Gastrocnemius medialis (tissue), 4 donors: ENCODE data around the gene FKRP. TPM values are rescaled to one million over a fixed set of nuclear protein-coding genes. Genes with fewer than 3 reads are reported as not detected.
A peak's percentile ranks its signal among the peaks of the same experiment; 100 is the strongest.
"Not testable (repeated sequence)": the region's sequence is repeated elsewhere in the genome, so short reads cannot be mapped to it uniquely, and the experiment has no call there.

Experiments used
- ATAC-seq, 2 donors: fragments of 150-250 bp; one replicate each; pipeline ENCODE4 v1.9.1; 2016
- DNase-seq, 2 donors: peaks; one replicate each; pipeline ENCODE4 v3.0.0-alpha.2; 2019
- H3K27ac ChIP-seq, 4 donors: fragments of 200-600 bp; sonication (generic); 1 replicate in 1 of 4; 2 replicates in 3 of 4; pipeline ENCODE4 v1.5.1; 2016 to 2018; ENCODE audit warnings: mild to moderate bottlenecking in 2 of 4, moderate library complexity in 1 of 4
- H3K27me3 ChIP-seq, 3 donors: fragments of 200-600 bp; sonication (generic) in 2 of 3; 1 replicate in 1 of 3; 2 replicates in 2 of 3; pipeline versions ENCODE4 v1.5.1 to v1.6.0; 2016 to 2019; ENCODE audit warnings: mild to moderate bottlenecking in 1 of 3, moderate library complexity in 1 of 3
- H3K36me3 ChIP-seq, 2 donors: fragments of 200-600 bp; sonication (generic) in 1 of 2; one replicate each; pipeline ENCODE4 v1.5.1; 2017 to 2018
- H3K4me1 ChIP-seq, 2 donors: fragments of 200-600 bp; sonication (generic) in 1 of 2; one replicate each; pipeline ENCODE4 v1.5.1; 2016 to 2017; ENCODE audit warnings: mild to moderate bottlenecking in 2 of 2
- H3K4me3 ChIP-seq, 4 donors: fragments of 200-600 bp; sonication (generic) in 3 of 4; 1 replicate in 1 of 4; 2 replicates in 3 of 4; pipeline ENCODE4 v1.5.1; 2016 to 2019; ENCODE audit warnings: mild to moderate bottlenecking in 2 of 4
- H3K9me3 ChIP-seq, 3 donors: fragments of 200-600 bp; sonication (generic) in 2 of 3; 1 replicate in 1 of 3; 2 replicates in 2 of 3; pipeline ENCODE4 v1.5.1; 2016 to 2019
- CTCF ChIP-seq, 5 experiments: fragments of 450-650 bp in 3 of 5; fragments of 200-600 bp in 2 of 5; sonication (generic) in 2 of 5; IDR thresholded peaks in 4 of 5; conservative IDR thresholded peaks in 1 of 5; 1 replicate in 4 of 5; 2 replicates in 1 of 5; pipeline ENCODE4 v1.5.1; 2016 to 2019; ENCODE audit warnings: antibody characterized with exemption in 5 of 5, mild to moderate bottlenecking in 3 of 5, moderate library complexity in 3 of 5
- POLR2A ChIP-seq, 2 donors: fragments of 450-650 bp; IDR thresholded peaks; one replicate each; pipeline ENCODE4 v1.6.1; 2017; ENCODE audit warnings: antibody characterized with exemption in 2 of 2, mild to moderate bottlenecking in 2 of 2, moderate library complexity in 2 of 2
- in situ Hi-C, 4 donors: fragments of 200-750 bp; cut with MboI; loops; one replicate each; pipeline versions ENCODE4 v1.15.0 to v1.8.0; 2017; ENCODE audit warnings: low sequenced_read_pairs in 4 of 4
- intact Hi-C: fragments of 100-400 bp; cut with DNase I; formaldehyde crosslinking; loops from one replicate; pipeline ENCODE4 v1.15.1; 2023; ENCODE audit warnings: low total_unique reads
- total RNA-seq, 4 donors: library from RNA; depleted of rRNA; stranded (reverse); fragments of >200 nt; gene quantifications; one replicate each; pipeline versions ENCODE4 v1.1.0 to v1.2.3, GENCODE V29; 2016

The FKRP gene
- total RNA-seq, 4 donors from 2014 or later: 16.5 to 23.0 (median 18.9) TPM

GRCh38 chr19:46764817-46765291 lies 19.0 kb downstream of the FKRP start:
- in situ Hi-C loops: loop anchor here in 3 of 4 donors (10.0 to 25.0 kb wide), 3 partner anchors 60 to 222 kb away; no protein-coding TSS in a partner anchor
- intact Hi-C loops: no loop called here
- DNase-seq (no peak), ATAC-seq (no peak)
- Histone ChIP-seq H3K4me1 (peaks cover 0 to 7% of the 10 kb centered on the region in 2 donors), H3K27me3 (no peaks in the 10 kb centered on the region), H3K9me3 (no peaks in the 10 kb centered on the region), H3K27ac (no peak overlapping the region), H3K36me3 (no peaks in the 10 kb centered on the region), H3K4me3 (no peak overlapping the region)
- no peak for TF ChIP-seq POLR2A (IDR thresholded peaks at IDR 0.05)
- no peak for TF ChIP-seq CTCF (IDR thresholded peaks at IDR 0.05 in 4 of 5, conservative IDR thresholded peaks at IDR 0.05 in 1 of 5)

DNA sequence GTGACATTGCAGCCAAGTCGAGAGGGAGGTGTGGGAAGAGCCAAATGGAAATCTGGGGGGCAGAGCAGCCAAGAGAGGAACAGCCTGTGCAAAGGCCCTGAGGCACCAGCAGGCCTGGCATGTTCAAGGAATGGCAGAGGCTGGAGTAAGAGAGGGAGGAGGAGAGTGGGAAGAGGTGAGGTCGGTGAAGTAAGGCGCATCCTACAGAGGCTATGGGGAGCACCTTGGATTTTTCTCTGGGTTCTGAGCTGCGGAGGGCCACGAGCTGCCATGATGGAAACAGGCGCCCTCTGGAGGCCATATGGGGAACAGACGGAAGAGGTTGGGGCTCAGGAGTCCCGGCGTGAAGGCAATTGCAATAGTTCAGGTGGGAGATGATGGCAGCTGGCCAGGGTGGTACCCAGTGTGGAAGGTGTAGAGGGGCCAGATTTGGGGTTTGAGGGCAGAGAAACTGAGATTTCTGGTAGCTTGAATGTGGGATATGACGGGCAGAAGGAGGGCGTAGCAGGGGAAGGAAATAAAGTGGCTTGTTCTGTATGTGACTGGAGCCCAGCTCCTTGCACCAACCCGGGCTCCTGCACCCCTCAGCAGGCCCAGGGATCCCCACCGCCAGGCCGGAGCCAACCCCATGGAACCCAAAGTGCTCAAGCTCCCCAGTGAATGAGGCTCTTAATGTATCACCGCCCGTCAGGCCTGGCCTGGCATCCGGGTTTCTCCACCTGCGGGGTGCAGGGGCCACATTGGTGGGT lies 20.9 kb downstream of the FKRP start:
- Histone ChIP-seq H3K4me1 (no peaks in the 10 kb centered on the region), H3K27me3 (no peaks in the 10 kb centered on the region), H3K9me3 (no peaks in the 10 kb centered on the region), H3K27ac (no peak overlapping the region), H3K4me3 (no peak overlapping the region), H3K36me3 (no peaks in the 10 kb centered on the region)
- TF ChIP-seq POLR2A (IDR thresholded peaks at IDR 0.05) (no peak), CTCF (IDR thresholded peaks at IDR 0.05 in 4 of 5, conservative IDR thresholded peaks at IDR 0.05 in 1 of 5) (peak; percentile 24 to 67 (median 42))
- in situ Hi-C loops: loop anchor here in 3 of 4 donors (10.0 to 25.0 kb wide), 3 partner anchors 58 to 221 kb away; no protein-coding TSS in a partner anchor
- intact Hi-C loops: no loop called here
- DNase-seq (no peak), ATAC-seq (peak in 1 of 2 donors; percentile 44)

DNA sequence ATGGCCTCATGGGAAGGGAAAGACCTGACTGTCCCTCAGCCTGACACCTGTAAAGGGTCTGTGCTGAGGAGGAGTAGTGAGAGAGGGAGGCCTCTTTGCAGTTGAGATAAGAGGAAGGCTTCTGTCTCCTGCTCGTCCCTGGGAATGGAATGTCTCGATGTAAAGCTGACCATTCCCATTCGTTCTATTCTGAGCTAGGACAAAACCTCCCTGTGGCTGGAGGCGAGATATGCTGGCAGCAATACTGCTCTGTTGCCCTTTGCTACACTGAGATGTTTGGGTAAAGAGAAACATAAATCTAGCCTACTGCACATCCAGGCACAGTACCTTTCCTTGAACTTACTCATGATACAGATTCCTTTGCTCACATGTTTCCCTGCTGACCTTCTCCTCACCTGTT lies 22.9 kb downstream of the FKRP start:
- intact Hi-C loops, DNase-seq, H3K9me3 ChIP-seq, H3K4me1 ChIP-seq, H3K36me3 ChIP-seq, H3K4me3 ChIP-seq, H3K27ac ChIP-seq, ATAC-seq, H3K27me3 ChIP-seq: not testable (repeated sequence)
- in situ Hi-C loops: loop anchor here in 3 of 4 donors (10.0 to 25.0 kb wide), 3 partner anchors 56 to 219 kb away; no protein-coding TSS in a partner anchor

GRCh38 chr19:46772170-46773017 lies 26.5 kb downstream of the FKRP start:
- no peak for TF ChIP-seq CTCF (IDR thresholded peaks at IDR 0.05 in 4 of 5, conservative IDR thresholded peaks at IDR 0.05 in 1 of 5)
- TF ChIP-seq POLR2A (IDR thresholded peaks at IDR 0.05): no peak

More at GRCh38 chr19:46772170-46773017, 26.5 kb downstream of the FKRP start:
- H3K36me3 ChIP-seq: peaks cover 0 to 9% of the 10 kb centered on the region in 2 donors
- H3K27ac ChIP-seq: no peak overlapping the region
- H3K4me1 ChIP-seq: no peaks in the 10 kb centered on the region
- DNase-seq (no peak), ATAC-seq (no peak)
- in situ Hi-C loops: loop anchor here in 2 of 4 donors (25.0 kb wide), 1 partner anchor 215 kb away; no protein-coding TSS in a partner anchor
- H3K27me3 ChIP-seq: peaks cover 0 to 4% (median 0%) of the 10 kb centered on the region in 3 donors
- H3K9me3 ChIP-seq: no peaks in the 10 kb centered on the region
- intact Hi-C loops: no loop called here
- no peak overlapping the region for H3K4me3 ChIP-seq
